NCI-H2227 (cell line): ENCODE measurements around the gene NLGN3.

Source experiments
- DNase-seq: peaks from one replicate; lab custom pipeline; 2025; ENCODE audit not compliant: unreplicated experiment; lab: John Stamatoyannopoulos, UW

Gene NLGN3

GRCh38 chrX:71144651-71145050 is at the start of gene NLGN3:
TSS of gene NLGN3 (plus strand) at chrX:71144841. CDS start at chrX:71147750, 2,909 bp downstream.
- DNase-seq: peak; percentile 68

DNA sequence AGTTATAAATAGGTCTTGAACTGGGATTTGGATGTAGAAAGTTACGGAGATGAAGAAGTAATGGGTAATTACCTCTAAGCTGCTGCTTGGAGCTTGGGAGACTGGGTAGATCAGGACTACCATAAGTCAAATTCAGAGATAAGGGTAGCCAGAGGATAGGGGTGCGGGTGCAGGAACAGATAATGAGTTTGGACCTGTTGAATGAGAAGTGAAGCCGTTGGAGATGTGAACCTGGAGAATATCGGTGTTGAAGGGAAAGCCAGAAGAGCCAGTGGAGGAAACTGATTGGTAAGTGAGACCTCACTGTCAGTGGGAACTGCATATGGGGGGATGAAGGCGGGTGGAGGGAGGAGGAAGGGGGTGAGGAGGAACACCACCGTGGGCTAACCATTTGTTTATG is 49.6 kb upstream of the NLGN3 start:
- DNase-seq: no peak

DNA sequence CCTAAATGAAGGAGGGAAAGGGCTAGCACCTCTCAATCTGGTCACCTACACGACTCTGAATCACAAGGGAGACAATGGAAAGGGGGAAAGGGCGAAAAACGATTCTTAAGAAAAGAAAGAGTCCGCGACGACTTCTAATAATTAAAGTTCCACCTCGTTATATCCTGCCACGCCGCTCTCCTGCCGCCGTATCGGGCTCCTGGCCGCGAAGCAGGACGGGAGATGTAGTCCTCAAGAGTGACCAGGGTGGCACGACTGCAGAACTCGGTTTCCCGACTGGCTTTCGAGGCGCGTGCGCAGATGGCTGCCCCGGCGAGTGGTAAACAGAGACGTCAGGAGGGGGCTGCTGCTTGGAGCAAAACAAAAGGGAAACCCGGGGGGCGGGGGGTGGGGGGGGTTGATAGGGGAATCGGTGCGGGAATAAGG is 49.1 kb upstream of the NLGN3 start, which contains the start of gene FOXO4:
Gene FOXO4, plus strand, starts transcription at position 297 of the 426 bp plus-strand sequence. CDS start 678 bp downstream, outside the sequence.
- peak; percentile 94 for DNase-seq

GRCh38 chrX:71095981-71096759 is 48.5 kb upstream of the NLGN3 start:
- DNase-seq: no peak

- no peak for DNase-seq
Measured at GRCh38 chrX:71096760-71097032, 47.9 kb upstream of the NLGN3 start.

GRCh38 chrX:71098302-71098701 is 46.3 kb upstream of the NLGN3 start:
- peak; percentile 17 for DNase-seq

- no peak for DNase-seq
Measured at GRCh38 chrX:71098951-71099506, 45.6 kb upstream of the NLGN3 start.

DNA sequence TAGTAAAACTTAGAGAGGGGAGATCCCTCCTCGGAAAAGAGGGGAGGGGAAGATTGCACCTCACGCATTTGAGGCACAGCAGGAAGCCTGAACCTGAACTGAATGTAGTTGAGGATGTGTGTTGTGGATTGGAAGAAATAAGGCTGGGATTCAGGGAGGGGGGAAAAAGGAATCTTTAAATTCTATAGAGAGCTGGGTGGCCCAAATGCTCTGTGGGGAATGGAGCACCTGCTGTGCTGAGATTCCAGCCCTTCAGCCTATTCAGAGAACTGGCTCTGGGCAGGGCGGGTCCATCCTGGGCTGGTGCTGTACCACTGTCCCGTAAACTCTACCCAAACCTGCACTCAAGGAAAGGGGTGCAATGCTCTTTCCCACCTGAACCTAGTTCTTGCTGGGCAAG is 44.9 kb upstream of the NLGN3 start:
- DNase-seq: no peak

DNA sequence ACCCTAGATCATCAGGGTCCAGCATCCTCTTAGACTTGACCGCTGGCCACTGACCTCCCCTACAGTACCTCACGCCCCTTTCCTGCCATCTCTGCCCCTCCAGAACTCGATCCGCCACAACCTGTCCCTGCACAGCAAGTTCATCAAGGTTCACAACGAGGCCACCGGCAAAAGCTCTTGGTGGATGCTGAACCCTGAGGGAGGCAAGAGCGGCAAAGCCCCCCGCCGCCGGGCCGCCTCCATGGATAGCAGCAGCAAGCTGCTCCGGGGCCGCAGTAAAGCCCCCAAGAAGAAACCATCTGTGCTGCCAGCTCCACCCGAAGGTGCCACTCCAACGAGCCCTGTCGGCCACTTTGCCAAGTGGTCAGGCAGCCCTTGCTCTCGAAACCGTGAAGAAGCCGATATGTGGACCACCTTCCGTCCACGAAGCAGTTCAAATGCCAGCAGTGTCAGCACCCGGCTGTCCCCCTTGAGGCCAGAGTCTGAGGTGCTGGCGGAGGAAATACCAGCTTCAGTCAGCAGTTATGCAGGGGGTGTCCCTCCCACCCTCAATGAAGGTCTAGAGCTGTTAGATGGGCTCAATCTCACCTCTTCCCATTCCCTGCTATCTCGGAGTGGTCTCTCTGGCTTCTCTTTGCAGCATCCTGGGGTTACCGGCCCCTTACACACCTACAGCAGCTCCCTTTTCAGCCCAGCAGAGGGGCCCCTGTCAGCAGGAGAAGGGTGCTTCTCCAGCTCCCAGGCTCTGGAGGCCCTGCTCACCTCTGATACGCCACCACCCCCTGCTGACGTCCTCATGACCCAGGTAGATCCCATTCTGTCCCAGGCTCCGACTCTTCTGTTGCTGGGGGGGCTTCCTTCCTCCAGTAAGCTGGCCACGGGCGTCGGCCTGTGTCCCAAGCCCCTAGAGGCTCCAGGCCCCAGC is 43.8 kb upstream of the NLGN3 start:
- no peak for DNase-seq

GRCh38 chrX:71102292-71102691 is 42.3 kb upstream of the NLGN3 start:
- DNase-seq: no peak

DNA sequence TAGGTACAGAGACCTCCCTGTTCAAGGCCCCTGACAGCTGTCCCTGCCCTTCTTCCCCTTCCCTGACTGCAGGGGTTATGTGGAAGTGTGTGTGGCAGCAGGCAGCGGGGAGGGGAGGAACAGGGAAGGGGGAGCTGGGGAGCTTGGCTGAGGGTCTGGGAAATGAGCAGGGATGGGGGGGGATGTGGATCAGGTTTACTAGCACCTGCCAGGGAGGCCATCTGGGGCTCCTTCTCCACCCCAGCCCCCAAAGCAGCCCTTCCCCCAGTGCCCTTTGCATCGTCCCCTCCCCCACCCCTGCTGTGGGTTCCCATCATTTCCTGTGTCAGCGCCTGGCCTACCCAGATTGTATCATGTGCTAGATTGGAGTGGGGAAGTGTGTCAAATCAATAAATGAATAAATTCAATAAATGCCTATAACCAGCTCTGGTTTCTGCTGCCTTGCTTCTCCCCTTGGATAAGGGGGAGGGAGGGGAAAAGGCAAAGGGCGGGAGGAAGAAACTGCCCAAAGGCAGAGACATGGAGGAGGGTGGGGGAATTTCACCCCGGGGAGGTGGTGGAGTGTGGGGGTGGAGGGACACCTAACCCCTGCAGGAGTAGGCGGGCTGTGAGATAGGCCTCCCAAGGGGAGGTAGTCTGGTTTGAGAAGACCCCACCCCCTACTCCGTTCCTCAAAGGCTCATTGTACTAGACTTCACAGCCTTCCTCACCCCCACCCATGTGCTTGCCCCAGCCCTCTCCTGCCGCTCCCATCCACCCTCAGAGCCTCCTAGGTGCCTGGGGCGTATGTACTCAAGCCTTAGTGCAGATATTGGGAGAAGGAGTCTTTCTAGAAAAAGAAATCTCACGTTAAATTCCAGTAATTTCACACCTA is 41.3 kb upstream of the NLGN3 start:
- peak; percentile 25 for DNase-seq

- no peak for DNase-seq
Measured at GRCh38 chrX:71105628-71106027, 39.0 kb upstream of the NLGN3 start.

GRCh38 chrX:71106427-71106826 is 38.2 kb upstream of the NLGN3 start, which contains the start of gene CXorf65:
TSS of gene CXorf65 (minus strand) at chrX:71106740. CDS start at chrX:71106556, 184 bp downstream.
- DNase-seq: no peak

DNA sequence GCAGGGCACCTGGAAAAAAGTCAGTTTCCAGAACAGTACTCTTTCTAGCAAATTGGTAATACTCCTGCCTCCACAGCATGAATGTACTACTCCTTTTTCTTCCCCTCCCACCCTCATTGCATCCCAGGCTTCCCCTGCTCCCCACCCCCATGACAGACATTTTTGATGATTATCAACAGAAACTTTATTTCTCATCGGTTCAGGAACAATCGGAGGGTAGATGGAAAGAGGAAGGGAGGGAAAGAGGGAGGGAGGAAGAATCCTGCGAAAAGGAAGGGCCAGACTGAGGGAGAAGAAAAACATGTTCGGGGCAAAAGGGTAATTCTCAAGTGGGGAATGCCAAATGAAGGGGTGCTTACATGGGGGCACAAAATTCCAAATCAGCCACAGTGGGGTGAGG is 37.4 kb upstream of the NLGN3 start:
- DNase-seq: no peak

- DNase-seq: no peak
Measured at GRCh38 chrX:71107762-71108360, 36.8 kb upstream of the NLGN3 start.

DNA sequence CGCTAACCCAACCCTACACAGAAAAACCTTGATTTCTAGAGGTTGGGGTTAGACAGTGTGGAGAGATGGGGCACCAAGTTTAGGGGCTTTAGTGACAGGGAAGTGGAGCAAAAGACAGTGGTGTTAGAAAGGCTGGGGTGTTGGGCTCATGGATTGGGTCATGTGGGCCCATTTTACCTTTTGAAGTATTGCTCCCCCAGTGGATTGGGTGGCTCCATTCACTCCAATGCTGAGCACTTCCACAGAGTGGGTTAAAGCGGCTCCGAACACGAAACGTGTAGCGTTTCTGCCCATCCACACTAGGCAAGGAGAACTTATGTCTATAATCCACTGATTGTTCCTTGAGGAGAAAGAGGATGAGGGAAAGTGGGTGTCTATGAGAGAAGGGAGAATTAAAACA is 35.6 kb upstream of the NLGN3 start:
- DNase-seq: no peak

DNA sequence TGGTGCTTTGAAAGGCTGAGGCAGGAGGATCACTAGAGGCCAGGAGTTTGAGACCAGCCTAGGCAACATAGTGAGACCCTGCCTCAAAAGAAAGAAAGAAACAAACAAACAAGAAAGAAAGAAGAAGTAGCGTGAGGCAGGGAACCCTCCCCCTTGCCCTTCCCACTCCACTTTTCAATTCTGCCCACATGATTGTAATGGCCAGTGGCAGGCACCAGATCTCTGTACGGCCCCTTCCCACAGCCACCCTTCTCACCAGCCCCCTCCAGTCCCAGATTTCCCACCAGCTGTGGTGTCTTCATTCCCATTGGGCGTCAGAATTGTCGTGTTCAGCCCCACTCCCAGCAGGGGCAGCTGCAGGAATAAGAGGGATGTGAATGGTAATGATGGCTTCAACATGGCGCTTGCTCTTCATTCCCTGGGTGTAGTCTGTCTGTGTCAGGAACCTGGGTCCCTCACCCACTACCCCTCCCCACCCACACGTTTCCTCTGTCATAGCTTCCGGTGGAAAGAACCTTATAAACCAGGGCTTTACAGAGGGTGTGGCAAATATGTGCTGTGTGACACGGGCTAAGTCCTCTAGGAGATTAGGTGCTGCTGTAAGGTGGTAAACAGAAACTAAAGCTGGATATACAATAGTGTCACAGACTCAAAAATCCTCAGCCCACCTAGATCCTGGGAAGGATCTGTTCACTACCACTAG is 33.3 kb upstream of the NLGN3 start, which contains the start of gene IL2RG:
Gene IL2RG, minus strand, starts transcription at position 437 of the 703 bp plus-strand sequence. Its CDS starts 38 bp downstream, at position 399.
- DNase-seq: no peak

- no peak for DNase-seq
Measured at GRCh38 chrX:71111921-71112431, 32.7 kb upstream of the NLGN3 start.

GRCh38 chrX:71117358-71117757 is 27.3 kb upstream of the NLGN3 start:
- DNase-seq: no peak
